HepG2 (cell line): Measurements from ENCODE around the gene MRPL38. TPM values are rescaled to one million over a fixed set of nuclear protein-coding genes. Genes with fewer than 3 reads are reported as not detected.
A peak's percentile ranks its signal among the peaks of the same experiment; 100 is the strongest.

Experiments
- ATAC-seq: fragments of 200-7000 bp; cut with Tn5 transposase; 3 replicates; pipeline ENCODE4 v1.9.1; 2020; ENCODE audit warnings: mild to moderate bottlenecking, moderate library complexity
- BruUV-seq: library from RNA; stranded (reverse); fragments of 400-500 nt; replicated peaks from 2 replicates; lab custom pipeline; 2021; lab: Mats Ljungman, UMichigan
- CTCF ChIA-PET: fragments of 300-600 bp; formaldehyde crosslinking; extraction: SDS; loops from one replicate; lab custom pipeline; 2021; ENCODE audit warnings: low total read pairs, inconsistent platforms, low intra/inter-chr PET ratio; lab: Yijun Ruan, JAX
- POLR2A ChIA-PET: fragments of 350-600 bp; sonication (Branson Sonifier 250); formaldehyde crosslinking; loops from one replicate; lab custom pipeline; 2020; ENCODE audit warnings: antibody characterized with exemption, inconsistent platforms; lab: Yijun Ruan, JAX
- DNase-seq: peaks from one replicate; pipeline ENCODE4 v3.0.0-alpha.2; 2015; ENCODE audit warnings: low spot score
- FAIRE-seq: peaks from 3 replicates; lab custom pipeline; 2011; peaks lifted over from hg19 to GRCh38; lab: Jason Lieb, UNC
- H2AFZ ChIP-seq: one replicate; pipeline ENCODE4 v1.6.1; 2011; ENCODE audit warnings: low read length, inconsistent platforms
- H3K27ac ChIP-seq: fragments of 300-600 bp; 3 replicates; pipeline ENCODE4 v1.8.0; 2011; ENCODE audit warnings: mixed run types, mild to moderate bottlenecking, mixed read lengths, low read length, inconsistent platforms; ENCODE audit not compliant: insufficient read depth; ENCODE audit errors: extremely low read length
- H3K27me3 ChIP-seq, 2 experiments: fragments of 200-600 bp in 1 of 2; 2 replicates in 1 of 2; 3 replicates in 1 of 2; pipeline versions ENCODE4 v1.6.0 to v1.8.0; 2011; ENCODE audit warnings: low read length in 2 of 2, mild to moderate bottlenecking in 2 of 2, moderate library complexity in 2 of 2, inconsistent platforms in 1 of 2; ENCODE audit not compliant: insufficient read depth in 2 of 2, control insufficient read depth in 1 of 2
- H3K36me3 ChIP-seq, 2 experiments: fragments of 200-600 bp in 1 of 2; replicated peaks in 1 of 2; 2 replicates in 1 of 2; 3 replicates in 1 of 2; pipeline versions ENCODE4 v1.5.1 to v1.8.0; 2011; ENCODE audit warnings: low read length in 2 of 2, inconsistent platforms in 1 of 2; ENCODE audit not compliant: insufficient read depth in 2 of 2, control insufficient read depth in 1 of 2
- H3K4me1 ChIP-seq: 2 replicates; pipeline ENCODE4 v1.5.1; 2012; ENCODE audit warnings: low read length, inconsistent platforms; ENCODE audit not compliant: insufficient read depth
- H3K4me2 ChIP-seq: 2 replicates; pipeline ENCODE4 v1.6.0; 2011; ENCODE audit warnings: low read depth, low read length, inconsistent platforms
- H3K4me3 ChIP-seq, 3 experiments: fragments of 200-600 bp in 1 of 3; sonication (generic), shearing (Covaris generic) in 1 of 3; replicated peaks in 1 of 3; 2 replicates each; pipeline ENCODE4 v1.5.1; 2011 to 2016; ENCODE audit warnings: low read length in 3 of 3, inconsistent platforms in 2 of 3, low read depth in 2 of 3, mild to moderate bottlenecking in 2 of 3, control low read depth in 1 of 3, mixed read lengths in 1 of 3; ENCODE audit not compliant: insufficient read depth in 1 of 3
- H3K79me2 ChIP-seq: one replicate; pipeline ENCODE4 v1.6.1; 2011; ENCODE audit warnings: low read length, inconsistent platforms; ENCODE audit not compliant: insufficient read depth
- H3K9ac ChIP-seq: 2 replicates; pipeline ENCODE4 v1.6.0; 2011; ENCODE audit warnings: mild to moderate bottlenecking, low read depth, low read length, inconsistent platforms; ENCODE audit not compliant: insufficient read depth
- H3K9me3 ChIP-seq: 2 replicates; pipeline ENCODE4 v1.5.1; 2012; ENCODE audit warnings: mild to moderate bottlenecking, low read length
- H4K20me1 ChIP-seq: 2 replicates; pipeline ENCODE4 v1.6.0; 2011; ENCODE audit warnings: inconsistent platforms, mild to moderate bottlenecking, low read length, moderate library complexity; ENCODE audit not compliant: insufficient read depth
- ARNT ChIP-seq: fragments of 450-650 bp; IDR thresholded peaks from 2 replicates; pipeline ENCODE4 v1.6.1; 2017
- FOXA3 ChIP-seq: IDR thresholded peaks from 2 replicates; pipeline ENCODE4 v1.6.1; 2016; ENCODE audit warnings: missing genetic modification reagents, missing compliant biosample characterization
- FOXO1 ChIP-seq: sonication (generic); formaldehyde crosslinking; IDR thresholded peaks from 2 replicates; pipeline ENCODE4 v1.4.0; 2020; ENCODE audit warnings: missing genetic modification reagents
- FOXP1 ChIP-seq, 2 experiments: fragments of 450-650 bp in 1 of 2; IDR thresholded peaks; 2 replicates each; pipeline ENCODE4 v1.6.1; 2017 to 2018; ENCODE audit warnings: antibody characterized with exemption in 1 of 2
- MBD4 ChIP-seq: IDR thresholded peaks from 2 replicates; pipeline ENCODE4 v1.6.1; 2012; ENCODE audit warnings: low read length, inconsistent platforms, borderline replicate concordance
- MXD4 ChIP-seq: IDR thresholded peaks from 2 replicates; pipeline ENCODE4 v1.6.1; 2016; ENCODE audit warnings: mild to moderate bottlenecking, missing biosample characterization, missing genetic modification reagents
- NONO ChIP-seq, 2 experiments: fragments of 450-650 bp in 1 of 2; sonication (generic) in 1 of 2; formaldehyde crosslinking in 1 of 2; IDR thresholded peaks in 1 of 2; conservative IDR thresholded peaks in 1 of 2; 2 replicates each; pipeline versions ENCODE4 v1.6.1 to v1.8.0; 2017 to 2022; ENCODE audit warnings: mild to moderate bottlenecking in 1 of 2, missing genetic modification reagents in 1 of 2, moderate library complexity in 1 of 2
- PHF5A ChIP-seq: IDR thresholded peaks from one replicate; pipeline ENCODE4 v1.6.1; 2018; ENCODE audit warnings: low read depth, missing genetic modification reagents; ENCODE audit not compliant: unreplicated experiment
- RFX5 ChIP-seq: IDR thresholded peaks from 2 replicates; pipeline ENCODE4 v1.6.1; 2011; ENCODE audit warnings: low read depth, low read length, improper control_type of control experiment
- RFXANK ChIP-seq: IDR thresholded peaks from 2 replicates; pipeline ENCODE4 v1.6.1; 2016
- RNF2 ChIP-seq: fragments of 450-650 bp; conservative IDR thresholded peaks from 2 replicates; pipeline ENCODE4 v1.6.1; 2016; ENCODE audit warnings: low read depth
- RORA ChIP-seq: sonication (generic); formaldehyde crosslinking; IDR thresholded peaks from 2 replicates; pipeline ENCODE4 v1.5.0; 2020; ENCODE audit warnings: mild to moderate bottlenecking, missing genetic modification reagents, moderate library complexity
- SIN3A ChIP-seq: IDR thresholded peaks from 2 replicates; pipeline ENCODE4 v1.6.1; 2011; ENCODE audit warnings: low read depth, mild to moderate bottlenecking, control low read depth, low read length, borderline replicate concordance
- SMAD1 ChIP-seq: sonication (generic); formaldehyde crosslinking; IDR thresholded peaks from 2 replicates; pipeline ENCODE4 v1.4.0; 2020; ENCODE audit warnings: missing genetic modification reagents, low read depth, mild to moderate bottlenecking, borderline replicate concordance
- SRSF4 ChIP-seq: fragments of 200-400 bp; formaldehyde crosslinking; IDR thresholded peaks from one replicate; pipeline ENCODE4 v1.6.1; 2018; ENCODE audit warnings: mild to moderate bottlenecking, low read depth, low read length, moderate library complexity; ENCODE audit not compliant: poor library complexity, severe bottlenecking
- ZNF10 ChIP-seq: sonication (generic); formaldehyde crosslinking; IDR thresholded peaks from 2 replicates; pipeline ENCODE4 v1.4.0; 2020; ENCODE audit warnings: mild to moderate bottlenecking, low read depth, missing genetic modification reagents, borderline replicate concordance
- ZNF451 ChIP-seq: sonication (generic); formaldehyde crosslinking; IDR thresholded peaks from 2 replicates; pipeline ENCODE4 v1.5.0; 2020; ENCODE audit warnings: mild to moderate bottlenecking, missing genetic modification reagents
- ZNF550 ChIP-seq: sonication (generic); formaldehyde crosslinking; IDR thresholded peaks from 2 replicates; pipeline ENCODE4 v1.4.0; 2020; ENCODE audit warnings: mild to moderate bottlenecking, missing genetic modification reagents, borderline replicate concordance
- ZNF619 ChIP-seq: sonication (generic); formaldehyde crosslinking; IDR thresholded peaks from 2 replicates; pipeline ENCODE4 v1.4.0; 2020; ENCODE audit warnings: mild to moderate bottlenecking, missing genetic modification reagents
- ZNF883 ChIP-seq: sonication (generic); formaldehyde crosslinking; IDR thresholded peaks from 2 replicates; pipeline ENCODE4 v1.5.1; 2020; ENCODE audit warnings: mild to moderate bottlenecking, missing genetic modification reagents; ENCODE audit errors: not compliant biosample characterization
- ZNF891 ChIP-seq: sonication (generic); formaldehyde crosslinking; IDR thresholded peaks from 2 replicates; pipeline ENCODE4 v1.5.0; 2020; ENCODE audit warnings: mild to moderate bottlenecking, missing genetic modification reagents
- WGBS: methylation state at CpG from one replicate; pipeline ENCODE4 v1.1.6; 2017; ENCODE audit warnings: low lambda C conversion rate; 5-methylcytosine and 5-hydroxymethylcytosine counted together
- in situ Hi-C: cut with HindIII; loops from 2 replicates; pipeline ENCODE4 v1.10.0; 2017; ENCODE audit warnings: low pct_unique_long_range_greater_than_20kb; ENCODE audit not compliant: extremely low pct_ligation_motif_present
- intact Hi-C: fragments of 100-400 bp; cut with micrococcal nuclease; formaldehyde crosslinking; loops from one replicate; pipeline ENCODE4 v1.10.0; 2022; ENCODE audit not compliant: unreplicated experiment
- polyA plus RNA-seq, 8 experiments: library from polyadenylated mRNA; depleted of rRNA in 3 of 8; stranded (reverse) in 7 of 8; unstranded in 1 of 8; fragments of >200 nt; fragmentation: Illumina TruSeq in 4 of 8; extraction: Trizol in 4 of 8; gene quantifications; 2 replicates each; pipeline versions ENCODE4 v1.2.1 to v1.2.3, GENCODE V29; 2011 to 2016; ENCODE audit warnings: low read depth in 4 of 8, missing spikeins in 1 of 8, mixed read lengths in 1 of 8; ENCODE audit not compliant: insufficient read depth in 1 of 8
- total RNA-seq, 5 experiments: library from RNA; depleted of rRNA; stranded (reverse); fragments of >200 nt; fragmentation: Illumina TruSeq; extraction: Trizol; gene quantifications; 2 replicates each; pipeline ENCODE4 v1.2.3, GENCODE V29; 2016; ENCODE audit warnings: low read depth in 1 of 5
- TF ChIP-seq, protein P1 (sequence below): sonication (generic); formaldehyde crosslinking; IDR thresholded peaks from 2 replicates; pipeline ENCODE4 v1.4.0; 2020; ENCODE audit warnings: missing genetic modification reagents
- TF ChIP-seq, protein P2 (sequence below): sonication (generic); formaldehyde crosslinking; IDR thresholded peaks from 2 replicates; pipeline ENCODE4 v1.4.0; 2020; ENCODE audit warnings: missing genetic modification reagents

Gene MRPL38
- total and polyA plus RNA-seq, 2 of the 13 experiments (the other 11 are each of a cell fraction or from before 2014, with no cell fraction given) = 83.7 to 125 TPM

DNA sequence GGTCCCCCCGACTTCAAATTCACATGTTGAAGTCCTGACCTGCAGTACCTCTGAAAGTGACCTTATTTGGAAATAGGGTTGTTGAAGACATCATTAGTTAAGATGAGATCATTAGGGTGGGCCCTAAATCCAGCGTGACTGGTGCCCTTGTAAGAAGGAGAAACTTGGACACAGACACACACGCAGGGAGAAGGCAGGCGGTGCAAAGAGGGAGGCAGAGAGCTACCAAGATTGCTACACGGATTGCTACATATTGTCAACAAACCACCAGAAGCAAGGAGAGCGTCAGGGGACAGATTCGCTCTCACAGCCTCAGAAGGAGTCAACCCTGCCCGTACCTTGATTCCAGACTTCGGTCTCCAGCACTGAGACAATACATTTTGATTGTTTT lies 42.8 kb downstream of the MRPL38 start:
- Histone ChIP-seq H2AFZ (no peak overlapping the region), H3K27me3 (no peaks in the 10 kb centered on the region), H3K27ac (no peak overlapping the region), H3K9me3 (no peaks in the 10 kb centered on the region), H3K9ac (no peak overlapping the region; the same call in 1 of the 2 replicates), H3K4me3 (peak overlapping the region in 1 of 3 experiments; percentile 19; a peak in 2 of 6 replicates), H4K20me1 (no peaks in the 10 kb centered on the region), H3K79me2 (no peaks in the 10 kb centered on the region), H3K4me2 (peak overlapping the region; percentile 38), H3K4me1 (peaks cover 69% of the 10 kb centered on the region), H3K36me3 (no peaks in the 10 kb centered on the region)
- in situ Hi-C loops = no loop called here
- WGBS = 21% methylated on average over 9 of the region's 9 CpGs
- intact Hi-C loops = no loop called here
- DNase-seq = no peak
- ATAC-seq = peak; percentile 22; the same call in 2 of the 3 replicates
- CTCF ChIA-PET = interaction anchor here (1.2 to 2.2 kb wide), 2 partner anchors 17 to 43 kb away, joined by 3 to 7 read pairs; partner anchors contain the start of genes MRPL38 and UNC13D
- no TSS peak for BruUV-seq
- no peak for FAIRE-seq
- POLR2A ChIA-PET = interaction anchor here (1.7 to 12.8 kb wide), 3 partner anchors 11 to 82 kb away, joined by 7 to 454 read pairs (median 14); partner anchors contain the start of gene TRIM47
- no peak for TF ChIP-seq SIN3A
- peak; percentile 7 for TF ChIP-seq ZNF883 (CRISPR knock-in tag)
- 0 out of 2 replicates have a peak, but pooled peaks have one; percentile 4 for TF ChIP-seq ZNF550 (CRISPR knock-in tag)
- TF ChIP-seq MXD4 (CRISPR knock-in tag) = no peak
- TF ChIP-seq MBD4 = no peak
- TF ChIP-seq SRSF4 = no peak
- TF ChIP-seq ZNF891 (CRISPR knock-in tag) = 0 out of 2 replicates have a peak, but pooled peaks have one; percentile 21
- TF ChIP-seq RFXANK = no peak
- no peak for TF ChIP-seq ARNT
- no peak for TF ChIP-seq SMAD1 (CRISPR knock-in tag)
- no peak for TF ChIP-seq PHF5A (CRISPR knock-in tag)
- TF ChIP-seq NONO (IDR thresholded peaks at IDR 0.05) = no peak
- TF ChIP-seq NONO (CRISPR knock-in tag; conservative IDR thresholded peaks at IDR 0.05) = no peak
- TF ChIP-seq RNF2 = no peak
- TF ChIP-seq ZNF10 (CRISPR knock-in tag) = no peak
- 0 out of 2 replicates have a peak, but pooled peaks have one; percentile 20 for TF ChIP-seq FOXO1 (CRISPR knock-in tag)
- TF ChIP-seq ZNF619 (CRISPR knock-in tag) = peak; percentile 32; the same call in 1 of the 2 replicates
- no peak for TF ChIP-seq RFX5
- peak; percentile 73 for TF ChIP-seq FOXA3 (CRISPR knock-in tag)
- TF ChIP-seq, protein P1, sequence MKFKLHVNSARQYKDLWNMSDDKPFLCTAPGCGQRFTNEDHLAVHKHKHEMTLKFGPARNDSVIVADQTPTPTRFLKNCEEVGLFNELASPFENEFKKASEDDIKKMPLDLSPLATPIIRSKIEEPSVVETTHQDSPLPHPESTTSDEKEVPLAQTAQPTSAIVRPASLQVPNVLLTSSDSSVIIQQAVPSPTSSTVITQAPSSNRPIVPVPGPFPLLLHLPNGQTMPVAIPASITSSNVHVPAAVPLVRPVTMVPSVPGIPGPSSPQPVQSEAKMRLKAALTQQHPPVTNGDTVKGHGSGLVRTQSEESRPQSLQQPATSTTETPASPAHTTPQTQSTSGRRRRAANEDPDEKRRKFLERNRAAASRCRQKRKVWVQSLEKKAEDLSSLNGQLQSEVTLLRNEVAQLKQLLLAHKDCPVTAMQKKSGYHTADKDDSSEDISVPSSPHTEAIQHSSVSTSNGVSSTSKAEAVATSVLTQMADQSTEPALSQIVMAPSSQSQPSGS (CRISPR knock-in tag) = no peak
- TF ChIP-seq, protein P2, sequence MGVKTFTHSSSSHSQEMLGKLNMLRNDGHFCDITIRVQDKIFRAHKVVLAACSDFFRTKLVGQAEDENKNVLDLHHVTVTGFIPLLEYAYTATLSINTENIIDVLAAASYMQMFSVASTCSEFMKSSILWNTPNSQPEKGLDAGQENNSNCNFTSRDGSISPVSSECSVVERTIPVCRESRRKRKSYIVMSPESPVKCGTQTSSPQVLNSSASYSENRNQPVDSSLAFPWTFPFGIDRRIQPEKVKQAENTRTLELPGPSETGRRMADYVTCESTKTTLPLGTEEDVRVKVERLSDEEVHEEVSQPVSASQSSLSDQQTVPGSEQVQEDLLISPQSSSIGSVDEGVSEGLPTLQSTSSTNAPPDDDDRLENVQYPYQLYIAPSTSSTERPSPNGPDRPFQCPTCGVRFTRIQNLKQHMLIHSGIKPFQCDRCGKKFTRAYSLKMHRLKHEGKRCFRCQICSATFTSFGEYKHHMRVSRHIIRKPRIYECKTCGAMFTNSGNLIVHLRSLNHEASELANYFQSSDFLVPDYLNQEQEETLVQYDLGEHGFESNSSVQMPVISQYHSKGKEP (CRISPR knock-in tag) = no peak
- no peak for TF ChIP-seq FOXP1 (IDR thresholded peaks at IDR 0.05)
- peak; percentile 28; the same call in 1 of the 2 replicates for TF ChIP-seq FOXP1 (CRISPR knock-in tag; IDR thresholded peaks at IDR 0.05)
- no peak for TF ChIP-seq RORA (CRISPR knock-in tag)
- TF ChIP-seq ZNF451 (CRISPR knock-in tag) = no peak
